ENCODE measurements around the gene TUBA8. TPM values are rescaled to one million over a fixed set of nuclear protein-coding genes. Genes with fewer than 3 reads are reported as not detected.
"Not testable (repeated sequence)": the region's sequence is repeated elsewhere in the genome, so short reads cannot be mapped to it uniquely, and the experiment has no call there.

Gene TUBA8
- polyA plus RNA-seq, 12 donors, result 9.2 to 24.4 (median 18.5) TPM; not detected in 1

- not testable (repeated sequence) for DNase-seq
Measured at GRCh38 chr22:18123476-18124025, 12.9 kb downstream of the TUBA8 start.

- no peak for DNase-seq
Measured at GRCh38 chr22:18126606-18127005, 16.0 kb downstream of the TUBA8 start.

- peak; percentile 25 for DNase-seq
Measured at GRCh38 chr22:18130018-18130417, 19.4 kb downstream of the TUBA8 start.

- DNase-seq, result no peak
Measured at GRCh38 chr22:18130699-18131429, 20.3 kb downstream of the TUBA8 start.

GRCh38 chr22:18133452-18133851, 22.8 kb downstream of the TUBA8 start:
- DNase-seq, result no peak

- DNase-seq, result no peak
Measured at GRCh38 chr22:18136563-18137320, 26.1 kb downstream of the TUBA8 start.

GRCh38 chr22:18141004-18141403, 30.4 kb downstream of the TUBA8 start:
- not testable (repeated sequence) for DNase-seq

GRCh38 chr22:18144105-18144504, 33.5 kb downstream of the TUBA8 start:
- no peak for DNase-seq

GRCh38 chr22:18145676-18146388, 35.2 kb downstream of the TUBA8 start:
- no peak for DNase-seq

GRCh38 chr22:18146389-18146753, 35.8 kb downstream of the TUBA8 start:
- DNase-seq, result no peak

- DNase-seq, result no peak
Measured at GRCh38 chr22:18147791-18148190, 37.2 kb downstream of the TUBA8 start.

GRCh38 chr22:18148293-18148965, 37.8 kb downstream of the TUBA8 start:
- DNase-seq, result no peak

- DNase-seq, result no peak
Measured at GRCh38 chr22:18152519-18152918, 41.9 kb downstream of the TUBA8 start.

GRCh38 chr22:18154821-18155390, 44.3 kb downstream of the TUBA8 start:
- no peak for DNase-seq

GRCh38 chr22:18155546-18155945, 44.9 kb downstream of the TUBA8 start:
- DNase-seq, result not testable (repeated sequence)

GRCh38 chr22:18156878-18157713, 46.5 kb downstream of the TUBA8 start:
- peak; percentile 89 for DNase-seq

GRCh38 chr22:18157714-18158028, 47.1 kb downstream of the TUBA8 start:
- no peak for DNase-seq

- DNase-seq, result not testable (repeated sequence)
Measured at GRCh38 chr22:18160641-18161040, 50.0 kb downstream of the TUBA8 start.

- not testable (repeated sequence) for DNase-seq
Measured at GRCh38 chr22:18163843-18164242, 53.2 kb downstream of the TUBA8 start.

GRCh38 chr22:18164584-18164983, 54.0 kb downstream of the TUBA8 start:
- not testable (repeated sequence) for DNase-seq

GRCh38 chr22:18165356-18165755, 54.7 kb downstream of the TUBA8 start:
- DNase-seq, result not testable (repeated sequence)
